Fibroblast of lung (primary cell): ENCODE data around the gene RAPGEF2. TPM values are rescaled to one million over a fixed set of nuclear protein-coding genes. Genes with fewer than 3 reads are reported as not detected.

Experiments
- DNase-seq, 2 donors: peaks; one replicate each; pipeline versions ENCODE4 v3.0.0 to v3.0.0-alpha.2; 2010; ENCODE audit warnings: low read depth in 2 of 2
- H2AFZ ChIP-seq: 2 replicates; pipeline ENCODE4 v1.5.1; 2012; ENCODE audit warnings: low read length, control low read depth, inconsistent platforms
- H3K27ac ChIP-seq: 2 replicates; pipeline ENCODE4 v1.5.1; 2011; ENCODE audit warnings: low read length, control low read depth; ENCODE audit not compliant: insufficient read depth
- H3K27me3 ChIP-seq: 2 replicates; pipeline ENCODE4 v1.5.1; 2011; ENCODE audit warnings: mild to moderate bottlenecking, low read length; ENCODE audit not compliant: control insufficient read depth, insufficient read depth
- H3K36me3 ChIP-seq: 2 replicates; pipeline ENCODE4 v1.5.1; 2011; ENCODE audit warnings: low read length; ENCODE audit not compliant: control insufficient read depth, insufficient read depth
- H3K4me1 ChIP-seq: 2 replicates; pipeline ENCODE4 v1.5.1; 2011; ENCODE audit warnings: low read length; ENCODE audit not compliant: control insufficient read depth, insufficient read depth; ENCODE audit errors: extremely low read depth
- H3K4me2 ChIP-seq: 2 replicates; pipeline ENCODE4 v1.5.1; 2011; ENCODE audit warnings: low read length, control low read depth; ENCODE audit not compliant: insufficient read depth; ENCODE audit errors: extremely low read depth
- H3K4me3 ChIP-seq, 4 experiments: fragments of 200-600 bp in 1 of 4; sonication (generic) in 1 of 4; replicated peaks in 1 of 4; 2 replicates each; pipeline ENCODE4 v1.5.1; 2011 to 2016; ENCODE audit warnings: low read length in 4 of 4, low read depth in 3 of 4, mild to moderate bottlenecking in 3 of 4, control low read depth in 2 of 4, inconsistent platforms in 1 of 4, mixed read lengths in 1 of 4; ENCODE audit not compliant: insufficient read depth in 1 of 4; ENCODE audit errors: control extremely low read depth in 1 of 4
- H3K79me2 ChIP-seq: 2 replicates; pipeline ENCODE4 v1.5.1; 2012; ENCODE audit warnings: mild to moderate bottlenecking, low read length, inconsistent platforms; ENCODE audit not compliant: control insufficient read depth, insufficient read depth
- H3K9ac ChIP-seq: 2 replicates; pipeline ENCODE4 v1.5.1; 2011; ENCODE audit warnings: mild to moderate bottlenecking, low read length, control low read depth; ENCODE audit not compliant: insufficient read depth
- H3K9me3 ChIP-seq: 2 replicates; pipeline ENCODE4 v1.5.1; 2012; ENCODE audit warnings: low read depth, low read length; ENCODE audit not compliant: control insufficient read depth, insufficient read depth
- H4K20me1 ChIP-seq: 2 replicates; pipeline ENCODE4 v1.5.1; 2011; ENCODE audit warnings: low read length; ENCODE audit not compliant: control insufficient read depth, insufficient read depth; ENCODE audit errors: extremely low read depth
- EZH2 ChIP-seq: IDR thresholded peaks from 2 replicates; pipeline ENCODE4 v1.5.1; 2012; ENCODE audit warnings: low read length, control low read depth, mild to moderate bottlenecking; ENCODE audit errors: missing control alignments
- polyA plus RNA-seq, 2 donors: library from polyadenylated mRNA; depleted of rRNA in 1 of 2; stranded (reverse) in 1 of 2; unstranded in 1 of 2; fragments of >200 nt; gene quantifications; 2 replicates each; pipeline ENCODE4 v1.2.1, GENCODE V29; 2011 to 2012; ENCODE audit warnings: missing spikeins in 1 of 2
- total RNA-seq: library from RNA; depleted of rRNA; stranded (reverse); fragments of >200 nt; gene quantifications from 2 replicates; pipeline ENCODE4 v1.2.1, GENCODE V29; 2014
- TF ChIP-seq, protein P1 (sequence below), 2 donors: IDR thresholded peaks in 1 of 2; conservative IDR thresholded peaks in 1 of 2; 1 replicate in 1 of 2; 2 replicates in 1 of 2; pipeline ENCODE4 v1.5.1; 2011 to 2012; ENCODE audit warnings: low read length in 2 of 2, control low read depth in 1 of 2, inconsistent platforms in 1 of 2, low read depth in 1 of 2, mild to moderate bottlenecking in 1 of 2

Gene RAPGEF2
- total and polyA plus RNA-seq, 2 donors (not counting 1 experiment from before 2014, with no cell fraction given), result 45.5 to 58.5 TPM

- Histone ChIP-seq H3K9me3 (no peaks in the 10 kb centered on the region), H3K4me1 (peaks cover 5% of the 10 kb centered on the region), H4K20me1 (no peaks in the 10 kb centered on the region), H3K9ac (no peak overlapping the region), H3K27ac (no peak overlapping the region), H3K79me2 (no peaks in the 10 kb centered on the region), H3K4me2 (peak overlapping the region; percentile 9), H3K4me3 (no peak overlapping the region), H2AFZ (no peak overlapping the region), H3K36me3 (no peaks in the 10 kb centered on the region), H3K27me3 (no peaks in the 10 kb centered on the region)
- peak in 1 of 2 donors; percentile 69 for DNase-seq
- TF ChIP-seq, protein P1, sequence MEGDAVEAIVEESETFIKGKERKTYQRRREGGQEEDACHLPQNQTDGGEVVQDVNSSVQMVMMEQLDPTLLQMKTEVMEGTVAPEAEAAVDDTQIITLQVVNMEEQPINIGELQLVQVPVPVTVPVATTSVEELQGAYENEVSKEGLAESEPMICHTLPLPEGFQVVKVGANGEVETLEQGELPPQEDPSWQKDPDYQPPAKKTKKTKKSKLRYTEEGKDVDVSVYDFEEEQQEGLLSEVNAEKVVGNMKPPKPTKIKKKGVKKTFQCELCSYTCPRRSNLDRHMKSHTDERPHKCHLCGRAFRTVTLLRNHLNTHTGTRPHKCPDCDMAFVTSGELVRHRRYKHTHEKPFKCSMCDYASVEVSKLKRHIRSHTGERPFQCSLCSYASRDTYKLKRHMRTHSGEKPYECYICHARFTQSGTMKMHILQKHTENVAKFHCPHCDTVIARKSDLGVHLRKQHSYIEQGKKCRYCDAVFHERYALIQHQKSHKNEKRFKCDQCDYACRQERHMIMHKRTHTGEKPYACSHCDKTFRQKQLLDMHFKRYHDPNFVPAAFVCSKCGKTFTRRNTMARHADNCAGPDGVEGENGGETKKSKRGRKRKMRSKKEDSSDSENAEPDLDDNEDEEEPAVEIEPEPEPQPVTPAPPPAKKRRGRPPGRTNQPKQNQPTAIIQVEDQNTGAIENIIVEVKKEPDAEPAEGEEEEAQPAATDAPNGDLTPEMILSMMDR (conservative IDR thresholded peaks at IDR 0.05 in 1 of 2, IDR thresholded peaks at IDR 0.05 in 1 of 2; ENCODE audit: low read depth in 1 of 2, low read length in 2 of 2), result no peak
- no peak for TF ChIP-seq EZH2
Observed at GRCh38 chr4:159206427-159206871, 103.6 kb downstream of the RAPGEF2 start.

DNA sequence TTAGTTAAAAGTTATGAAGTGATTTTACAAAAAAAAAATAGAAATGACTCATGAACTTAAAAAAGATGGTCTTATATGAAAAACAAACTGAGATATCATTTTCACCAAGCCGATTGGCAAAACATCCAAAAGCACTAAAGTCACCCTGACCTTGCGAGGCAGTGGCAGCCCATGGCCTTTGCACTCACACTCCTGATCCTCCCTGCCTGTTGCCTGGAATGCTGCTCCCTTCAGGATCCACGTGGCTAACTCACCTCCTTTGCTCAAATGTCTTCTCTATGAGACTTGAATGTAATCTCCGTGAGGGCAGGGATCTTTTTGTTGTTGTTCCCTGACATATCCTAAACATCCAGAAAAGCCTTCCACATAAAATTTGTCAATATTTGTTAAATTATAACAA lies 106.4 kb downstream of the RAPGEF2 start:
- no peak for DNase-seq
- no peak overlapping the region for H3K27ac ChIP-seq
- TF ChIP-seq, protein P1 (conservative IDR thresholded peaks at IDR 0.05 in 1 of 2, IDR thresholded peaks at IDR 0.05 in 1 of 2; ENCODE audit: low read depth in 1 of 2, low read length in 2 of 2), result no peak
- no peak for TF ChIP-seq EZH2

GRCh38 chr4:159210975-159211374 lies 108.1 kb downstream of the RAPGEF2 start:
- no peaks in the 10 kb centered on the region for H3K36me3 ChIP-seq
- no peaks in the 10 kb centered on the region for H3K27me3 ChIP-seq
- TF ChIP-seq, protein P1 (conservative IDR thresholded peaks at IDR 0.05 in 1 of 2, IDR thresholded peaks at IDR 0.05 in 1 of 2; ENCODE audit: low read depth in 1 of 2, low read length in 2 of 2), result no peak
- TF ChIP-seq EZH2, result no peak
- H3K9me3 ChIP-seq, result no peaks in the 10 kb centered on the region
- H3K9ac ChIP-seq, result no peak overlapping the region
- H3K4me2 ChIP-seq, result no peak overlapping the region
- H4K20me1 ChIP-seq, result no peaks in the 10 kb centered on the region
- DNase-seq, result no peak
- no peak overlapping the region for H2AFZ ChIP-seq
- peaks cover 5% of the 10 kb centered on the region for H3K4me1 ChIP-seq
- no peak overlapping the region for H3K27ac ChIP-seq
- H3K79me2 ChIP-seq, result no peaks in the 10 kb centered on the region
- no peak overlapping the region for H3K4me3 ChIP-seq

More for the DNA sequence above, 106.4 kb downstream of the RAPGEF2 start:
- Histone ChIP-seq H3K36me3 (no peaks in the 10 kb centered on the region), H3K9me3 (no peaks in the 10 kb centered on the region), H4K20me1 (no peaks in the 10 kb centered on the region), H3K9ac (no peak overlapping the region), H3K79me2 (no peaks in the 10 kb centered on the region), H2AFZ (no peak overlapping the region), H3K27me3 (no peaks in the 10 kb centered on the region), H3K4me2 (no peak overlapping the region), H3K4me1 (peaks cover 5% of the 10 kb centered on the region), H3K4me3 (no peak overlapping the region)
